B cell (primary cell): Measurements from ENCODE around the gene C17orf113. TPM values are rescaled to one million over a fixed set of nuclear protein-coding genes. Genes with fewer than 3 reads are reported as not detected.

Source experiments
- ATAC-seq: fragments of 200-7000 bp; cut with Tn5 transposase; one replicate; pipeline ENCODE4 v1.10.0; 2021; ENCODE audit warnings: low read depth, mild to moderate bottlenecking, moderate number of reproducible peaks, moderate library complexity
- CTCF ChIA-PET: fragments of 350-600 bp; sonication (Branson Sonifier 250); formaldehyde crosslinking; loops from one replicate; lab custom pipeline; 2021; ENCODE audit warnings: antibody characterized with exemption, inconsistent platforms; lab: Charles Lee
- POLR2A ChIA-PET: fragments of 350-600 bp; sonication (Branson Sonifier 250); formaldehyde crosslinking; loops from one replicate; lab custom pipeline; 2021; ENCODE audit warnings: antibody characterized with exemption; lab: Charles Lee
- DNase-seq: peaks from one replicate; pipeline ENCODE4 v3.0.0; 2013
- H2AFZ ChIP-seq: 2 replicates; pipeline ENCODE4 v1.6.1; 2012; ENCODE audit warnings: mild to moderate bottlenecking, low read depth, low read length; ENCODE audit not compliant: insufficient read depth, poor library complexity, severe bottlenecking
- H3K27ac ChIP-seq, 2 donors: 1 replicate in 1 of 2; 2 replicates in 1 of 2; pipeline ENCODE4 v1.5.1; 2012 to 2013; ENCODE audit warnings: low read length in 2 of 2, mild to moderate bottlenecking in 2 of 2, moderate library complexity in 1 of 2
- H3K27me3 ChIP-seq, 4 experiments: fragments of 200-600 bp in 1 of 4; sonication (generic) in 1 of 4; replicated peaks in 1 of 4; 1 replicate in 2 of 4; 2 replicates in 2 of 4; pipeline versions ENCODE4 v1.6.1 to v1.7.0; 2013 to 2016; ENCODE audit warnings: low read length in 3 of 4, mild to moderate bottlenecking in 2 of 4, mixed read lengths in 1 of 4, moderate library complexity in 1 of 4; ENCODE audit not compliant: insufficient read depth in 4 of 4, control insufficient read depth in 3 of 4; ENCODE audit errors: control extremely low read depth in 1 of 4
- H3K36me3 ChIP-seq, 2 experiments: replicated peaks in 1 of 2; 1 replicate in 1 of 2; 2 replicates in 1 of 2; pipeline versions ENCODE4 v1.6.1 to v1.7.1; 2013; ENCODE audit warnings: low read length in 1 of 2; ENCODE audit not compliant: insufficient read depth in 2 of 2, control insufficient read depth in 1 of 2; ENCODE audit errors: control extremely low read depth in 1 of 2, extremely low read depth in 1 of 2
- H3K4me1 ChIP-seq, 2 donors: fragments of 200-600 bp in 1 of 2; sonication (generic) in 1 of 2; 1 replicate in 1 of 2; 2 replicates in 1 of 2; pipeline versions ENCODE4 v1.5.1 to v1.6.1; 2013 to 2017; ENCODE audit warnings: low read length in 2 of 2; ENCODE audit not compliant: control insufficient read depth in 2 of 2, insufficient read depth in 2 of 2
- H3K4me2 ChIP-seq: replicated peaks from 2 replicates; pipeline ENCODE3; 2012; ENCODE audit warnings: mild to moderate bottlenecking, low read depth, low read length; ENCODE audit not compliant: poor library complexity, severe bottlenecking
- H3K4me3 ChIP-seq, 5 experiments: fragments of 200-600 bp in 1 of 5; sonication (generic) in 1 of 5; 1 replicate in 3 of 5; 2 replicates in 2 of 5; pipeline versions ENCODE4 v1.5.1 to v1.7.0; 2011 to 2016; ENCODE audit warnings: low read length in 4 of 5, mild to moderate bottlenecking in 4 of 5, low read depth in 2 of 5, control low read depth in 1 of 5, moderate library complexity in 1 of 5; ENCODE audit not compliant: insufficient read depth in 1 of 5; ENCODE audit errors: control extremely low read depth in 1 of 5, extremely low read depth in 1 of 5
- H3K79me2 ChIP-seq: fragments of 200-600 bp; sonication (generic); one replicate; pipeline ENCODE4 v1.6.0; 2016; ENCODE audit warnings: low read length; ENCODE audit not compliant: control insufficient read depth, insufficient read depth
- H3K9ac ChIP-seq: fragments of 200-600 bp; sonication (generic); 2 replicates; pipeline ENCODE4 v1.6.1; 2017; ENCODE audit warnings: mild to moderate bottlenecking, low read length, moderate library complexity
- H3K9me3 ChIP-seq, 3 donors: one replicate each; pipeline versions ENCODE4 v1.6.1 to v1.7.1; 2013; ENCODE audit warnings: low read length in 2 of 3; ENCODE audit not compliant: control insufficient read depth in 2 of 3, insufficient read depth in 1 of 3; ENCODE audit errors: control extremely low read depth in 1 of 3
- H4K20me1 ChIP-seq: 2 replicates; pipeline ENCODE4 v1.6.0; 2012; ENCODE audit warnings: mild to moderate bottlenecking, low read length; ENCODE audit not compliant: insufficient read depth, control insufficient read depth, poor library complexity, severe bottlenecking
- H3K27ac Mint-ChIP-seq: one replicate; pipeline ENCODE4 v1.8.0; 2021; ENCODE audit warnings: mixed read lengths
- H3K27me3 Mint-ChIP-seq: one replicate; pipeline ENCODE4 v1.8.0; 2021; ENCODE audit warnings: mixed read lengths
- H3K4me1 Mint-ChIP-seq: one replicate; pipeline ENCODE4 v1.8.0; 2021; ENCODE audit warnings: mixed read lengths
- H3K4me3 Mint-ChIP-seq: one replicate; pipeline ENCODE4 v1.8.0; 2021; ENCODE audit warnings: mixed read lengths
- H3K9me3 Mint-ChIP-seq: one replicate; pipeline ENCODE4 v1.8.0; 2022; ENCODE audit warnings: mixed read lengths; ENCODE audit not compliant: insufficient read depth
- EZH2 ChIP-seq: IDR thresholded peaks from 2 replicates; pipeline ENCODE4 v1.6.1; 2012; ENCODE audit warnings: borderline replicate concordance, low read depth, mild to moderate bottlenecking, moderate library complexity, low read length; ENCODE audit not compliant: insufficient read depth, poor library complexity, severe bottlenecking
- WGBS: methylation state at CpG from one replicate; pipeline ENCODE4 v1.1.5; 2013; ENCODE audit warnings: missing lambda C conversion rate; ENCODE audit not compliant: insufficient coverage; 5-methylcytosine and 5-hydroxymethylcytosine counted together
- intact Hi-C: fragments of 100-400 bp; cut with micrococcal nuclease; formaldehyde crosslinking; loops from one replicate; pipeline ENCODE4 v1.10.0; 2022
- polyA plus RNA-seq: library from polyadenylated mRNA; depleted of rRNA; stranded (reverse); fragments of >200 nt; gene quantifications from 2 replicates; pipeline ENCODE4 v1.2.3, GENCODE V29; 2012
- total RNA-seq, 2 donors: library from RNA; stranded (reverse); fragments of 120-200 nt in 1 of 2; gene quantifications; 1 replicate in 1 of 2; 2 replicates in 1 of 2; pipeline versions ENCODE4 v1.2.3 to v1.2.4, GENCODE V29; 2013 to 2022
- TF ChIP-seq, protein P1 (sequence below): fragments of 200-600 bp; IDR thresholded peaks from one replicate; pipeline ENCODE4 v1.8.0; 2022; ENCODE audit warnings: antibody characterized with exemption, mild to moderate bottlenecking

The C17orf113 gene
- total and polyA plus RNA-seq, 2 donors (not counting 1 experiment from before 2014, with no cell fraction given), result 1.2 to 2.1 TPM

GRCh38 chr17:41988418-41988817 lies 62.0 kb downstream of the C17orf113 start:
- ChIA-PET POLR2A (no interaction called here), CTCF (interaction anchor here (0.6 kb wide), 1 partner anchor 1201 kb away, joined by 3 read pairs; no protein-coding TSS in a partner anchor)
- H3K4me3 ChIP-seq, result no peak overlapping the region
- no peak overlapping the region for H3K9ac ChIP-seq
- Mint-ChIP-seq H3K27ac (no peak overlapping the region), H3K4me3 (no peak overlapping the region), H3K9me3 (no peaks in the 10 kb centered on the region), H3K27me3 (no peaks in the 10 kb centered on the region), H3K4me1 (peaks cover 7% of the 10 kb centered on the region)
- no peak overlapping the region for H3K27ac ChIP-seq
- no peaks in the 10 kb centered on the region for H3K9me3 ChIP-seq
- H3K36me3 ChIP-seq, result peaks cover 19 to 76% of the 10 kb centered on the region in 2 experiments
- DNase-seq (no peak), ATAC-seq (no peak)
- H4K20me1 ChIP-seq, result no peaks in the 10 kb centered on the region
- no peaks in the 10 kb centered on the region for H3K27me3 ChIP-seq
- TF ChIP-seq EZH2, result no peak
- TF ChIP-seq, protein P1, sequence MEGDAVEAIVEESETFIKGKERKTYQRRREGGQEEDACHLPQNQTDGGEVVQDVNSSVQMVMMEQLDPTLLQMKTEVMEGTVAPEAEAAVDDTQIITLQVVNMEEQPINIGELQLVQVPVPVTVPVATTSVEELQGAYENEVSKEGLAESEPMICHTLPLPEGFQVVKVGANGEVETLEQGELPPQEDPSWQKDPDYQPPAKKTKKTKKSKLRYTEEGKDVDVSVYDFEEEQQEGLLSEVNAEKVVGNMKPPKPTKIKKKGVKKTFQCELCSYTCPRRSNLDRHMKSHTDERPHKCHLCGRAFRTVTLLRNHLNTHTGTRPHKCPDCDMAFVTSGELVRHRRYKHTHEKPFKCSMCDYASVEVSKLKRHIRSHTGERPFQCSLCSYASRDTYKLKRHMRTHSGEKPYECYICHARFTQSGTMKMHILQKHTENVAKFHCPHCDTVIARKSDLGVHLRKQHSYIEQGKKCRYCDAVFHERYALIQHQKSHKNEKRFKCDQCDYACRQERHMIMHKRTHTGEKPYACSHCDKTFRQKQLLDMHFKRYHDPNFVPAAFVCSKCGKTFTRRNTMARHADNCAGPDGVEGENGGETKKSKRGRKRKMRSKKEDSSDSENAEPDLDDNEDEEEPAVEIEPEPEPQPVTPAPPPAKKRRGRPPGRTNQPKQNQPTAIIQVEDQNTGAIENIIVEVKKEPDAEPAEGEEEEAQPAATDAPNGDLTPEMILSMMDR, result no peak
- WGBS, result no CpG with 5 or more reads among the region's 2 CpGs
- H2AFZ ChIP-seq, result no peak overlapping the region
- no peak overlapping the region for H3K4me2 ChIP-seq
- H3K79me2 ChIP-seq, result peaks cover 12% of the 10 kb centered on the region
- peaks cover 0 to 9% of the 10 kb centered on the region in 2 donors for H3K4me1 ChIP-seq
- intact Hi-C loops, result no loop called here

Other genes with a start within 250 kb of the C17orf113 start
- 2.5 and 2.8 TPM in 2 replicates for gene P3H4, start 238.7 kb downstream of the C17orf113 start, total RNA-seq
- 1.3 TPM in 2 replicates for gene P3H4, start 238.7 kb downstream of the C17orf113 start, polyA plus RNA-seq
- 0.34 and 0.70 TPM in 2 replicates for gene FKBP10, start 237.6 kb downstream of the C17orf113 start, total RNA-seq
- gene FKBP10, start 237.6 kb downstream of the C17orf113 start, polyA plus RNA-seq, result 0.21 and 0.40 TPM in 2 replicates
- gene NT5C3B, start 214.4 kb downstream of the C17orf113 start, total RNA-seq, result 46.5 and 49.6 TPM in 2 replicates
- 43.8 and 50.1 TPM in 2 replicates for gene NT5C3B, start 214.4 kb downstream of the C17orf113 start, polyA plus RNA-seq
- 0.12 and 0.15 TPM in 2 replicates for gene KLHL10, start 212.8 kb downstream of the C17orf113 start, total RNA-seq
- 0.37 TPM in 1 of 2 replicates, not detected in the other for gene KLHL10, start 212.8 kb downstream of the C17orf113 start, polyA plus RNA-seq
- 18.7 and 18.8 TPM in 2 replicates for gene KLHL11, start 185.2 kb downstream of the C17orf113 start, total RNA-seq
- gene KLHL11, start 185.2 kb downstream of the C17orf113 start, polyA plus RNA-seq, result 4.2 and 5.5 TPM in 2 replicates
- gene ACLY, start 131.7 kb downstream of the C17orf113 start, total RNA-seq, result 85.3 and 91.5 TPM in 2 replicates
- gene ACLY, start 131.7 kb downstream of the C17orf113 start, polyA plus RNA-seq, result 33.3 and 40.2 TPM in 2 replicates
- gene ODAD4, start 120.0 kb downstream of the C17orf113 start, total RNA-seq, result 0.27 and 0.56 TPM in 2 replicates
- gene ODAD4, start 120.0 kb downstream of the C17orf113 start, polyA plus RNA-seq, result not detected in 2 replicates
- gene CNP, start 83.8 kb downstream of the C17orf113 start, total RNA-seq, result 45.2 and 59.0 TPM in 2 replicates
- 15.9 and 19.0 TPM in 2 replicates for gene CNP, start 83.8 kb downstream of the C17orf113 start, polyA plus RNA-seq
- 150 and 152 TPM in 2 replicates for gene DNAJC7, start 33.2 kb downstream of the C17orf113 start, total RNA-seq
- gene DNAJC7, start 33.2 kb downstream of the C17orf113 start, polyA plus RNA-seq, result 22.0 and 25.8 TPM in 2 replicates
- 22.0 and 23.7 TPM in 2 replicates for gene NKIRAS2, start 30.5 kb downstream of the C17orf113 start, total RNA-seq
- gene NKIRAS2, start 30.5 kb downstream of the C17orf113 start, polyA plus RNA-seq, result 21.4 and 29.2 TPM in 2 replicates
- 0.78 and 1.1 TPM in 2 replicates for gene ZNF385C, start 47.9 kb upstream of the C17orf113 start, total RNA-seq
- gene ZNF385C, start 47.9 kb upstream of the C17orf113 start, polyA plus RNA-seq, result 0.33 and 0.40 TPM in 2 replicates
- gene DHX58, start 62.1 kb upstream of the C17orf113 start, total RNA-seq, result 34.6 and 39.7 TPM in 2 replicates
- 31.6 and 57.6 TPM in 2 replicates for gene DHX58, start 62.1 kb upstream of the C17orf113 start, polyA plus RNA-seq
- 61.6 and 66.3 TPM in 2 replicates for gene KAT2A, start 70.8 kb upstream of the C17orf113 start, total RNA-seq
- gene KAT2A, start 70.8 kb upstream of the C17orf113 start, polyA plus RNA-seq, result 155 TPM in 2 replicates
- not detected in 2 replicates for gene HSPB9, start 72.2 kb upstream of the C17orf113 start, total RNA-seq
- 0.09 and 0.10 TPM in 2 replicates for gene HSPB9, start 72.2 kb upstream of the C17orf113 start, polyA plus RNA-seq
- gene RAB5C, start 104.4 kb upstream of the C17orf113 start, total RNA-seq, result 79.9 and 81.9 TPM in 2 replicates
- gene RAB5C, start 104.4 kb upstream of the C17orf113 start, polyA plus RNA-seq, result 110 and 143 TPM in 2 replicates
- 0.51 and 0.62 TPM in 2 replicates for gene KCNH4, start 130.5 kb upstream of the C17orf113 start, total RNA-seq
- gene KCNH4, start 130.5 kb upstream of the C17orf113 start, polyA plus RNA-seq, result 0.65 and 1.0 TPM in 2 replicates
- gene HCRT, start 134.9 kb upstream of the C17orf113 start, total RNA-seq, result not detected in 2 replicates
- not detected in 2 replicates for gene HCRT, start 134.9 kb upstream of the C17orf113 start, polyA plus RNA-seq
- 41.5 and 41.9 TPM in 2 replicates for gene GHDC, start 143.9 kb upstream of the C17orf113 start, total RNA-seq
- 48.6 and 65.4 TPM in 2 replicates for gene GHDC, start 143.9 kb upstream of the C17orf113 start, polyA plus RNA-seq
- 95.7 and 103 TPM in 2 replicates for gene STAT5B, start 225.8 kb upstream of the C17orf113 start, total RNA-seq
- gene STAT5B, start 225.8 kb upstream of the C17orf113 start, polyA plus RNA-seq, result 70.0 and 89.3 TPM in 2 replicates
- gene STAT5A, start 237.9 kb upstream of the C17orf113 start, total RNA-seq, result 104 and 110 TPM in 2 replicates
- gene STAT5A, start 237.9 kb upstream of the C17orf113 start, polyA plus RNA-seq, result 48.8 and 63.0 TPM in 2 replicates